OCI-LY3 (cell line): ENCODE results near the gene OMG.

Experiments
- EZH2phosphoT487 ChIP-seq: fragments of 200-600 bp; shearing (Covaris generic); IDR thresholded peaks from 2 replicates; pipeline ENCODE4 v1.6.1; 2018; ENCODE audit warnings: antibody characterized with exemption, mixed run types, low read depth
- TF ChIP-seq, protein P1 (sequence below): fragments of 200-600, 300-600 bp; sonication (generic); IDR thresholded peaks from 2 replicates; pipeline ENCODE4 v1.5.1; 2014; ENCODE audit warnings: antibody characterized with exemption, low read length, low read depth

DNA sequence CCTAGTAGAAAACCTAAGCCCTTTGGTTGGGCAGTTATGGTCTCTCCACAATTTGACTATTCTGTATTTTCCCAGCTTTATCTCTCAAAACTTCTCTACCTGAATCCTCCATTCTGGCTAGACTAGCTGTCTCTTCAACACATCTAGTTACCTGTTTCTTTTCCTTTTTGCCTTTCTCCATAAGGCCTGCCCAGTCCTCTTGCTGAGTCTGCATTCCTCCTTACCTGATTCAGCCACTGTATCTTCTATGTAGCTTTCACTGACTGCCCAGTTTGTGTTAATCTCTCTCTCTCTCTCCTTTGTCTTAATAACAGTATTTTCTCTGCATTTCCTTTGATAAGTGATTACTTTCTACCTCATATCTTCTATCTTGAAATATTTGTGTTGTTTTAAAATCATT lies 26.5 kb upstream of the OMG start:
- TF ChIP-seq, protein P1, sequence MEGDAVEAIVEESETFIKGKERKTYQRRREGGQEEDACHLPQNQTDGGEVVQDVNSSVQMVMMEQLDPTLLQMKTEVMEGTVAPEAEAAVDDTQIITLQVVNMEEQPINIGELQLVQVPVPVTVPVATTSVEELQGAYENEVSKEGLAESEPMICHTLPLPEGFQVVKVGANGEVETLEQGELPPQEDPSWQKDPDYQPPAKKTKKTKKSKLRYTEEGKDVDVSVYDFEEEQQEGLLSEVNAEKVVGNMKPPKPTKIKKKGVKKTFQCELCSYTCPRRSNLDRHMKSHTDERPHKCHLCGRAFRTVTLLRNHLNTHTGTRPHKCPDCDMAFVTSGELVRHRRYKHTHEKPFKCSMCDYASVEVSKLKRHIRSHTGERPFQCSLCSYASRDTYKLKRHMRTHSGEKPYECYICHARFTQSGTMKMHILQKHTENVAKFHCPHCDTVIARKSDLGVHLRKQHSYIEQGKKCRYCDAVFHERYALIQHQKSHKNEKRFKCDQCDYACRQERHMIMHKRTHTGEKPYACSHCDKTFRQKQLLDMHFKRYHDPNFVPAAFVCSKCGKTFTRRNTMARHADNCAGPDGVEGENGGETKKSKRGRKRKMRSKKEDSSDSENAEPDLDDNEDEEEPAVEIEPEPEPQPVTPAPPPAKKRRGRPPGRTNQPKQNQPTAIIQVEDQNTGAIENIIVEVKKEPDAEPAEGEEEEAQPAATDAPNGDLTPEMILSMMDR, result no peak
- TF ChIP-seq EZH2phosphoT487, result no peak
